LNCAP (cell line): ENCODE results near the gene COX17.

Experiments used
- TF ChIP-seq, protein P1 (sequence below): fragments of 450-650 bp; IDR thresholded peaks from 2 replicates; pipeline ENCODE4 v1.5.1; 2017; ENCODE audit warnings: mild to moderate bottlenecking

COX17 gene, protein sequence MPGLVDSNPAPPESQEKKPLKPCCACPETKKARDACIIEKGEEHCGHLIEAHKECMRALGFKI

DNA sequence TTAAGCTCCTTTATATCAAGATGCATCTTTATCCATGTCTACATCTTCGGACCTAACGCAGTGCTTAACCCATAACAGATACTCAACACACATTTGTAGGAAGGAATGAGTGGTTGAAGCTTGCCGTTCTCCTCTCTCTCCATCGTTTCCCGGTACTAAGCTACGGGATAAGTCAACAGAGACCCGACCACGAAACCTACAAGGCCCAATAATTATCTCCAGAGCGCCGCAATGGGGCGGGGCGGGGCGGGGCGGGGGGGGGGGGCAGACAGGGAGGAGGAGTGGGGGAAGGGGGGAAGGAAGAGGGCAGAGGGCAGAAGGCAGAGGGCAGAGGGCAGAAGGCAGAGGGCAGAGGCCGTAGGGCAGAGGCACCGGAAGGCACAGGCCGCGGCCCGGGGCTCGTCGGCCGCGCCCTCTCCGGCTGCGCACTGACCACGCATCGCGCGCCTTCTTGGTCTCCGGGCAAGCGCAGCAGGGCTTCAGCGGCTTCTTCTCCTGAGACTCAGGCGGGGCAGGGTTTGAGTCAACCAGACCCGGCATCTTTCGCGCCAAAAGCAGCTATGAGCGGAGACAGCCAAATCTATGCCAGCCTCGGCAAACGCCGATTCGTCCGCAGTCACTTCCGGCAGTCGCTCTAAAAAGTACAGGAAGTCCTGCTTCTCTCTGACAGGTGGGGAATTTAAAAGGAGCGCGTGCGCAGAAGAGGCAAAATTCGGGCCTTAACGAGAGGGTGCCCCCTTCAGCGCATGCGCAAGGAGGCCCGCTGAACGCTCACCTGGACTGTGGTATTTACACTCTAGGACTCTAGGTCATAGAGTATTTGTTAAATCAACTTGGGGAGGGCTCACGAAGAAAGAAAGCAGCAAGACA, at the start of gene COX17:
Gene COX17 (minus strand): TSS at position 636 of the 870 bp plus-strand sequence. CDS start 96 bp downstream, at position 540.
- TF ChIP-seq, protein P1, sequence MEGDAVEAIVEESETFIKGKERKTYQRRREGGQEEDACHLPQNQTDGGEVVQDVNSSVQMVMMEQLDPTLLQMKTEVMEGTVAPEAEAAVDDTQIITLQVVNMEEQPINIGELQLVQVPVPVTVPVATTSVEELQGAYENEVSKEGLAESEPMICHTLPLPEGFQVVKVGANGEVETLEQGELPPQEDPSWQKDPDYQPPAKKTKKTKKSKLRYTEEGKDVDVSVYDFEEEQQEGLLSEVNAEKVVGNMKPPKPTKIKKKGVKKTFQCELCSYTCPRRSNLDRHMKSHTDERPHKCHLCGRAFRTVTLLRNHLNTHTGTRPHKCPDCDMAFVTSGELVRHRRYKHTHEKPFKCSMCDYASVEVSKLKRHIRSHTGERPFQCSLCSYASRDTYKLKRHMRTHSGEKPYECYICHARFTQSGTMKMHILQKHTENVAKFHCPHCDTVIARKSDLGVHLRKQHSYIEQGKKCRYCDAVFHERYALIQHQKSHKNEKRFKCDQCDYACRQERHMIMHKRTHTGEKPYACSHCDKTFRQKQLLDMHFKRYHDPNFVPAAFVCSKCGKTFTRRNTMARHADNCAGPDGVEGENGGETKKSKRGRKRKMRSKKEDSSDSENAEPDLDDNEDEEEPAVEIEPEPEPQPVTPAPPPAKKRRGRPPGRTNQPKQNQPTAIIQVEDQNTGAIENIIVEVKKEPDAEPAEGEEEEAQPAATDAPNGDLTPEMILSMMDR: no peak

GRCh38 chr3:119726909-119727308, 49.7 kb upstream of the COX17 start:
- TF ChIP-seq, protein P1: no peak

DNA sequence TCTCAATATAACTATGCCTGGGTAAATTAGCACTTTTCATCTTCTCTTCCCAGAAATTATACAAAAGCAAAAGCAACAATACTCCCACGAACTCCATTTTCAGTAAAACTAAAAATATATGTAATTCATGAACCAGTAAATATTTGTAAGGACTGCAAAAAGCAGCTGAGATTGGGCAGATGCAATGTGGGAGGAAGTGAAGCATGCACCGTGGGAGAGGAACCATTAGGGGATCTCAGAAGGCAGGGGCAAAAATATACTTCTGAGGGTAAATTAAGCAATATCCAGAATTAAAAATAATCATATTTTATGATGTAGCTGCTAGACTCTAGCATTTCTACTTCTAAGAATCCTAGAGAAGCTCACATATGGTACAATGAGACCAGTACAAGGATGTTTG, 45.8 kb upstream of the COX17 start:
- TF ChIP-seq, protein P1: no peak

- TF ChIP-seq, protein P1: no peak
Measured at GRCh38 chr3:119717520-119717919, 40.3 kb upstream of the COX17 start.

DNA sequence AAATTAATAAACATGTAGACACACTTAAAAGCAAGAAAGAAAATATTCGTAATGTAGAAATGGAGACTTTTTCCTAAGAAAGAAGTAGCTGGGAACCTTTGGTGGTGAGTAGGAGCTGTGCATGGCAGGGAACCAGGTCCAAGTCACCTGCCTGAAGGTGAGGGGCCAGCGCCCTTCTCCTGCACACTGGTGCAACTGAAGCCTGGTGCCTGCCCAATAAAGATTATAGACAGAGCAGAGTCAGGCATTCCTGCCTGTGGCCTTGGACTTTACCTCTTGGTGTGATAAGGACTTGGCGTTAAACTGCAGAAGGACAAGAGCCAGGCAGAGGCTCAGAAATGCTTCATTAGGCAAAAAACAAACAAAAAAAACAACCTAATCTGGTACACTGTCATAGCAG, 39.8 kb upstream of the COX17 start:
- TF ChIP-seq, protein P1: no peak

- TF ChIP-seq, protein P1: no peak
Measured at GRCh38 chr3:119715105-119715504, 37.9 kb upstream of the COX17 start.

GRCh38 chr3:119703820-119704531, 26.8 kb upstream of the COX17 start:
- TF ChIP-seq, protein P1: no peak
